RKO (cell line): ENCODE data around the gene SPTSSB.

ENCODE experiments used
- DNase-seq: peaks from one replicate; pipeline ENCODE4 v3.0.0-alpha.2; 2016; ENCODE audit warnings: low spot score

The SPTSSB gene

GRCh38 chr3:161371441-161372320, at the start of gene SPTSSB:
Gene SPTSSB (minus strand): TSS chr3:161371517. CDS start chr3:161346323, 25,194 bp downstream.
- DNase-seq = no peak

DNA sequence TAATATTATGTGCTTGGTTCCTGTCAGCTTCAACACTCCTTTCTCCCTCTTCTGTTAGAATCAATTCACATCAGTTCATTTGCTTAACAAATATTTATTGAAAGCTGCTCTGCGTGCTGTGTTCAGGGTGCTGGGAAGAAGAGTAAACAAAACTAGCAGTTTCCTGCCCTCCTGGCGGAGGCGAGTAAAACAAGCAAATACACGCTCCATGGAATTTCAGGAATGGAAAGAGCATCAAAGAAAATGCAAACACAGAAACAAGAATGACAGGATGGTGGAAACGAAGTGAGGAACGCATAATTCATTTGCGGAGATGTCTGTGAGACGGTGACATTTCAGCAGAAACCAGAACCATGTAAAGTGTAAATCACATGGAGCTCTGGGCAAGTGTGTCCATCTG, 49.4 kb upstream of the SPTSSB start:
- no peak for DNase-seq

DNA sequence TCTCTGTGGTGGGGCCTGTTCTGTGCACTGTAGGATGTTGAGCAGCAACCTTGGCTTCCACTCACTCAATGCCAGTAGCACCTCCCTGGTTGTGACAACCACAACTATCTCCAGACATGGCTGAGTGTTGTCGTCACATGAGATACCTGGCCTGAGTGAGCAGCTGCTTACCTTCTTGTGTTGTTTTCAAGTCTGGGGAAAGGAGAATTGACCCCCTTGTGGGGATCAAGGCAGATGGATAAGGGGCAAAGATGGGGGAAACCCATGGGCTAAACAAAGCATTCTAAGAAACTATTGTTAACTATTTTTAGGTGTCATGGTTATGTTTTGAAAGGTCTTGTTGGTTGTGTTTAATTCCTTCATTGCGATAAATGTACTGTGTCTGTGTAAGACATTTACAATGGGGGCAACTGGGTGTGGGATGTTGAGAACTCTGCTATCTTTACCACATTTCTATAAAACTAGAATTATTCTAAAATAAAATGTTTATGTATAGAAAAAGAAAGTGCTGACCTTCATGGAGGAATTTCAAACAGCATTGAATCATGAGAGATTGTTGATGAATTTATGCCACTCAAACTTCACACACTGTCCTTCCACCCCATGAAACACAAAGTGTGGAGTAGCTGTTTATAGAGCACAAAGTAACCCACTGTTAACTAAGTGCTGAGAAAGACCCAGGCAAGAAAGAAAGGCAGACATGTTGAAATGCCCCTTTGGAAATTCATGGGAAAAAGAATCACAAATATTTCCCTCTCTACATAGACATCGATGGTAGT, 48.4 kb upstream of the SPTSSB start:
- no peak for DNase-seq

GRCh38 chr3:161415506-161416231, 44.4 kb upstream of the SPTSSB start:
- peak; percentile 38 for DNase-seq

DNA sequence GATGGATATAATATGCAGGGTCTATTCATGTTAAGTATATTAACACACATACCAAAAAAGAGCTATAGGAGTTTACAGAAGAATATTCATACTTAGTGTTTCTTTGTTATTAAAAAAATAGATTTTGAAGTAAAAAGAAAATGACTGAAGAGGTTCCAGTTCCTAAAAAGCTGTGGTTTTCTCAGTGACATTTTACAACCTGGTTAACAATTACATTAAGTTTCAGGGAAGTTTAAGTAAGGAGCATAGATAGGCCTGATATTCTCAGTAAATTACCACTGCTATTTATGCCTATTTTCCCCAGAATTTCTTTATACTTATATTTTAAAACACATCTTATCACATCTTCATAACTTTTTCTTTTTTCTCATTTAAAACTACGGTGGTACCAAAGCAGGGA, 43.6 kb upstream of the SPTSSB start:
- DNase-seq = no peak

- DNase-seq = no peak
Measured at GRCh38 chr3:161413855-161414210, 42.5 kb upstream of the SPTSSB start.

GRCh38 chr3:161413127-161413854, 42.0 kb upstream of the SPTSSB start:
- no peak for DNase-seq

DNA sequence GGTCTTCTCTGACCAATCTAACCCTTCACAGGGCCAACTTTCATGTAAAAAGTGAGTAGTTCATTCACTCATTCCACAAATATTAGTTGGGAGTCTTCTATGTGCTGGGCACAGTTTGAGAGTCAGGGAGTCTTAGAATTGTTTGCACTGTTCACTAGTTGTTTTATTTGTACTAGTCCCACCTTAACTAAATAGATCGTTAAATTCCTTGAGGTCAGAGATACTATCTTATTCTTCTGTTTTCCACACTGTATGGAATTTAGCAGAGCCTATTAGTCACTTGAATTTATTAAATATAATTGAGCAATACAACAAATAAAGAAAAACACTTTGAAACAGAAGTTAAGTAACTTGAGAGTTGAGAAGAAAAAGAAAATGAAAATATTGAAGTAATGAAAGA, 40.8 kb upstream of the SPTSSB start:
- DNase-seq = no peak

GRCh38 chr3:161409858-161410257, 38.5 kb upstream of the SPTSSB start:
- no peak for DNase-seq

GRCh38 chr3:161409069-161409468, 37.8 kb upstream of the SPTSSB start:
- DNase-seq = peak; percentile 82

GRCh38 chr3:161406594-161407555, 35.6 kb upstream of the SPTSSB start:
- no peak for DNase-seq

- DNase-seq = no peak
Measured at GRCh38 chr3:161405836-161406235, 34.5 kb upstream of the SPTSSB start.

GRCh38 chr3:161405087-161405486, 33.8 kb upstream of the SPTSSB start:
- DNase-seq = no peak

DNA sequence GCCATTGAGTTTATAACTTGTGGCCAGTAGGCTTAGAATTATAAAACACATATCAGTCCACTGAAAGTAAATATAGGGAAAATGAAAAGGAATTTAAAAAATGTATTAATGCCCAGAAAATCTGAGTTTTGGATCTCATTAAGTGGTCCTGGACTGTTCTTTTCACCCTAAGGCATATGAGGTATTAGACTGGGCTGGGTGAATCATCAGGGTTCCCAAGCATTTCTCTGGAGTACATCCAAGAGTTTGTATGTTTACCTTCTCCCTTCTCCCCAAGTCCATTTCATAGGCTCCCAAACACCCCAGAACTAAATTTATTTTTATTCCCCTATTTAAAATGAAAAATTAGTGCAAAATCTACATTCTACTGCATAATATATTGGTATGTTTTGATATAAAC, 31.9 kb upstream of the SPTSSB start:
- DNase-seq = no peak

- no peak for DNase-seq
Measured at GRCh38 chr3:161401389-161401788, 30.1 kb upstream of the SPTSSB start.

- DNase-seq = no peak
Measured at GRCh38 chr3:161400650-161401049, 29.3 kb upstream of the SPTSSB start.

- no peak for DNase-seq
Measured at GRCh38 chr3:161395115-161396012, 24.0 kb upstream of the SPTSSB start.

GRCh38 chr3:161393803-161394202, 22.5 kb upstream of the SPTSSB start:
- DNase-seq = no peak

DNA sequence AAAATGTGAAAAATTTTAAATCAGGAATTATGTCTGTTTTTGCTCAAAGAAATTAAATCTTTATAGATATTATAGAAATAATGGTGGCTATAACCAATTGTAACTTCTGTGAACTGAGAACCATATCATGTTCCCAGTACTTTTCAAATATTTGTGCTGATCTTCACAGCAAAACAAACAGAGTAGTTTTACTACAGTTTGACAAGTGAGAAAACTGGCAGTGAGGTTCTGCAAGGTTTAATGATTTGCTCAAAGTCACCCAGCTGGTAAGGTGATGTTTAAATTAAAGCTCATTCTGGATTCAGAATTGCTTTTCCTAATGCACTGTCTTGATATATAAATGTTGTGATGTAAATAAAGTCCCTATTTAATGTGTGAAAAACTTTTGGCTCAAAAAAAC, 22.0 kb upstream of the SPTSSB start:
- no peak for DNase-seq

GRCh38 chr3:161392853-161393252, 21.5 kb upstream of the SPTSSB start:
- DNase-seq = no peak
